HG02884 (cell line): ENCODE data around the gene TPPP.

Experiments used
- ATAC-seq: cut with Tn5 transposase; IDR thresholded peaks from one replicate; pipeline ENCODE4 v1.9.1; 2021; ENCODE audit warnings: mild to moderate bottlenecking, moderate library complexity; ENCODE audit not compliant: unreplicated experiment

Gene TPPP

GRCh38 chr5:647727-648126, 45.4 kb downstream of the TPPP start:
- no peak for ATAC-seq

- ATAC-seq: no peak
Observed at GRCh38 chr5:647311-647710, 45.8 kb downstream of the TPPP start.

GRCh38 chr5:646396-647201, 46.6 kb downstream of the TPPP start:
- ATAC-seq: no peak

GRCh38 chr5:645421-645820, 47.7 kb downstream of the TPPP start:
- ATAC-seq: no peak

- no peak for ATAC-seq
Observed at GRCh38 chr5:644971-645370, 48.2 kb downstream of the TPPP start.

GRCh38 chr5:644509-644908, 48.6 kb downstream of the TPPP start:
- ATAC-seq: no peak

GRCh38 chr5:643811-644271, 49.3 kb downstream of the TPPP start:
- ATAC-seq: peak; percentile 68

GRCh38 chr5:643351-643801, 49.8 kb downstream of the TPPP start:
- no peak for ATAC-seq

GRCh38 chr5:642481-642880, 50.7 kb downstream of the TPPP start:
- no peak for ATAC-seq

- ATAC-seq: no peak
Observed at GRCh38 chr5:641331-641765, 51.8 kb downstream of the TPPP start.

GRCh38 chr5:640461-641330, 52.5 kb downstream of the TPPP start:
- no peak for ATAC-seq

- ATAC-seq: no peak
Observed at GRCh38 chr5:639584-640213, 53.5 kb downstream of the TPPP start.

- no peak for ATAC-seq
Observed at GRCh38 chr5:639253-639530, 54.0 kb downstream of the TPPP start.

GRCh38 chr5:638501-639252, 54.5 kb downstream of the TPPP start:
- ATAC-seq: no peak

GRCh38 chr5:637581-638450, 55.3 kb downstream of the TPPP start:
- no peak for ATAC-seq

- ATAC-seq: no peak
Observed at GRCh38 chr5:636951-637350, 56.2 kb downstream of the TPPP start.

GRCh38 chr5:635306-636055, 57.7 kb downstream of the TPPP start:
- no peak for ATAC-seq

GRCh38 chr5:634191-634590, 59.0 kb downstream of the TPPP start:
- no peak for ATAC-seq

- ATAC-seq: no peak
Observed at GRCh38 chr5:633501-633955, 59.6 kb downstream of the TPPP start.
